Peyer's patch (tissue), 4 donors: ENCODE measurements around the gene RPS21. TPM values are rescaled to one million over a fixed set of nuclear protein-coding genes. Genes with fewer than 3 reads are reported as not detected.

ENCODE experiments used
- DNase-seq, 3 donors: peaks; one replicate each; pipeline ENCODE4 v3.0.0-alpha.2; 2017 to 2019
- H3K27ac ChIP-seq, 4 donors: fragments of 200-600 bp; sonication (generic); one replicate each; pipeline ENCODE4 v1.5.1; 2016 to 2019
- H3K27me3 ChIP-seq, 2 donors: fragments of 200-600 bp; sonication (generic); one replicate each; pipeline ENCODE4 v1.5.1; 2019
- H3K36me3 ChIP-seq, 3 donors: fragments of 200-600 bp; sonication (generic); one replicate each; pipeline ENCODE4 v1.5.1; 2016 to 2019
- H3K4me1 ChIP-seq, 4 donors: fragments of 200-600 bp; sonication (generic); one replicate each; pipeline ENCODE4 v1.5.1; 2016 to 2019
- H3K4me3 ChIP-seq, 4 donors: fragments of 200-600 bp; sonication (generic); 1 replicate in 3 of 4; 2 replicates in 1 of 4; pipeline ENCODE4 v1.5.1; 2016 to 2019; ENCODE audit warnings: mild to moderate bottlenecking in 1 of 4
- H3K9me3 ChIP-seq, 4 donors: fragments of 200-600 bp; sonication (generic); one replicate each; pipeline ENCODE4 v1.5.1; 2016 to 2019; ENCODE audit warnings: mild to moderate bottlenecking in 1 of 4
- POLR2A ChIP-seq, 2 donors: fragments of 450-650 bp; IDR thresholded peaks; one replicate each; pipeline ENCODE4 v1.5.1; 2017; ENCODE audit warnings: antibody characterized with exemption in 2 of 2, mild to moderate bottlenecking in 2 of 2, moderate library complexity in 2 of 2
- total RNA-seq, 4 donors: library from RNA; depleted of rRNA; stranded (reverse); fragments of >200 nt; gene quantifications; one replicate each; pipeline ENCODE4 v1.1.0, GENCODE V29; 2016
- TF ChIP-seq, protein P1 (sequence below), 6 experiments: fragments of 450-650 bp in 4 of 6; fragments of 200-600 bp in 2 of 6; sonication (generic) in 1 of 6; IDR thresholded peaks; one replicate each; pipeline ENCODE4 v1.5.1; 2017 to 2019; ENCODE audit warnings: antibody characterized with exemption in 6 of 6, mild to moderate bottlenecking in 3 of 6, moderate library complexity in 1 of 6

Gene RPS21
- total RNA-seq = 100 to 1,000 TPM; 507 to 769 (median 622) TPM

DNA sequence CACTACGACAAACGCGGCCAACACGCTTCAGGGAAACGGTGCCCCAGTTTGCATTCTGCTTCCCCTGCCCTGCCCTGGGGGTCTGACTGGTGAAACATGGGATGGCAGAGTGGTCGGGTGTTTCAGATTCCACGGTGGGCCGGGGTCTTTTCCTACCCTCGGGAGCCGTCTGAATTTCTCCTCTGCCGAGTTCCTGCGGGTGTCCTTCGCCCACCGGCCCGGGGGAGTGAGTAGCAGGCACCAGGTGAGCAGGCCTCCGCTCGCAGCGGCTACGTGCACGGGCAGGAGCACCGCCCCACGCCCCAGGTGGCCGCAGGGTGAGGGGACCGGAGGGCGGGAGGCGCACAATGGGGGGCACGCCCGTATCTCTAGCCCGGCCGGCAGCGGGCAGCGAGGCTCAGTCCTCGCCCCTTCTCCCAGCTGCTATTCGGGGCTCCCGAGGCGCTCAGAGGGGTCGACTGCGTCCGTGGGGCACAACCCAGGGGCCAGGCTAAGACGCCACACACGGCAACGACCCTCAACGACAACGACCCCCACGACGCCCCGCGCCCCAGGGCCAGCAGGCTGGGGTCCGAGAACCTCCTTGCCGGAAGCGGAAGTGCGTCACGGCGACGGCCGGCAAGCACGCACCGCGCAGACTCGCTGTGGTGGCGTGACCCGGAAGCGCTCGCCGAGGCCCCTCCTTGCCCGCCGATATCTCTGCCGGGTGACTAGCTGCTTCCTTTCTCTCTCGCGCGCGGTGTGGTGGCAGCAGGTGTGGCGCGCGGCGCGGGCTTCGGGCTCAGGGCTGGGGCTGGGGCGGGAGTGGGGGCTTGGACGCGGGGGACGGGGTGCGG, at the start of gene RPS21:
Gene RPS21 (plus strand): TSS at position 721 of the 836 bp plus-strand sequence. CDS start 236 bp downstream, outside the sequence.
- TF ChIP-seq, protein P1, sequence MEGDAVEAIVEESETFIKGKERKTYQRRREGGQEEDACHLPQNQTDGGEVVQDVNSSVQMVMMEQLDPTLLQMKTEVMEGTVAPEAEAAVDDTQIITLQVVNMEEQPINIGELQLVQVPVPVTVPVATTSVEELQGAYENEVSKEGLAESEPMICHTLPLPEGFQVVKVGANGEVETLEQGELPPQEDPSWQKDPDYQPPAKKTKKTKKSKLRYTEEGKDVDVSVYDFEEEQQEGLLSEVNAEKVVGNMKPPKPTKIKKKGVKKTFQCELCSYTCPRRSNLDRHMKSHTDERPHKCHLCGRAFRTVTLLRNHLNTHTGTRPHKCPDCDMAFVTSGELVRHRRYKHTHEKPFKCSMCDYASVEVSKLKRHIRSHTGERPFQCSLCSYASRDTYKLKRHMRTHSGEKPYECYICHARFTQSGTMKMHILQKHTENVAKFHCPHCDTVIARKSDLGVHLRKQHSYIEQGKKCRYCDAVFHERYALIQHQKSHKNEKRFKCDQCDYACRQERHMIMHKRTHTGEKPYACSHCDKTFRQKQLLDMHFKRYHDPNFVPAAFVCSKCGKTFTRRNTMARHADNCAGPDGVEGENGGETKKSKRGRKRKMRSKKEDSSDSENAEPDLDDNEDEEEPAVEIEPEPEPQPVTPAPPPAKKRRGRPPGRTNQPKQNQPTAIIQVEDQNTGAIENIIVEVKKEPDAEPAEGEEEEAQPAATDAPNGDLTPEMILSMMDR (IDR thresholded peaks at IDR 0.05) = peak in 3 of 6 experiments; percentile 8 to 14 (median 13)
- TF ChIP-seq POLR2A (IDR thresholded peaks at IDR 0.05) = peak; percentile 70 to 73
- peak; percentile 93 to 97 (median 96) for DNase-seq
- Histone ChIP-seq H3K27me3 (no peaks in the 10 kb centered on the region), H3K27ac (peak within 1 kb of the TSS; percentile 91 to 98 (median 95)), H3K36me3 (peaks cover 0 to 12% (median 0%) of the 10 kb centered on the region in 3 donors), H3K4me3 (peak within 1 kb of the TSS; percentile 72 to 98 (median 84)), H3K9me3 (no peaks in the 10 kb centered on the region), H3K4me1 (peaks cover 0 to 23% (median 18%) of the 10 kb centered on the region in 4 donors)

DNA sequence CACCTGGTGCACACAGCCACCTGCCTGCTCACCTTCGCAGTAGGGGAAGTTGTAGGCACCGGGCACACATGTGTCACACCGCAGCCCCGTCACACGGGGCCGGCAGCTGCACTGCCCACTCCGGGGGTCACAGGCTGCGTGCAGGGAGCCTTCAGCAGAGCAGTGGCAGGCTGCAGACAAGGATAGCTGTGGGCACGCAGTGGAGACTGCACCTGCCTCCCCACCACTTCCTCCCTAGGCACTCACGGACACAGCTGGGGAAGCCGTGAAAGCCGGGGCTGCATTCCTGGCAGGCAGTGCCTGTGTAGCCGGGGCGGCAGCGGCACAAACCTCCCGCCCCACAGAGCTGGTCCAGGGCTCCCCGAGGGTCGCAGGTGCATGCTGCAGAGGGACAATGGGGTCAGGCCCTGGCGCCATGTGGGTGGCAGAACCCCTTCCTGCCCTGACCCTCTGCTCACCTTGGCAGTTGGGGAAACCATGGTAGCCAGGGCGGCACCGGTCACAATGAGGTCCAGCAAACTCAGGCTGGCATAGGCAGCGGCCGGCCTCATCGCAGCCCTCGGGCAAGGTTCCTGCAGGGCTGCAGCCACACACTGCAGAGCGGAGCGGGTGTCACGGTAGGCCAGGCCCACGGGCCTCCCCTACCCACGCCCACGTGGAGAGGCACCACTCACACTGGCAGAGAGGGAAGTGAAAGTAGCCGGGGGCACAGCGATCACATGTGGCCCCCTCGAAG, 49.2 kb upstream of the RPS21 start:
- H3K27me3 ChIP-seq = no peaks in the 10 kb centered on the region
- H3K4me3 ChIP-seq = no peak overlapping the region
- DNase-seq = peak in 2 of 3 donors; percentile 87 to 90
- TF ChIP-seq, protein P1 (IDR thresholded peaks at IDR 0.05) = no peak
- TF ChIP-seq POLR2A (IDR thresholded peaks at IDR 0.05) = no peak
- peaks cover 0 to 13% (median 2%) of the 10 kb centered on the region in 4 donors for H3K4me1 ChIP-seq
- peak overlapping the region in 3 of 4 donors; percentile 13 to 85 (median 32) for H3K27ac ChIP-seq
- H3K9me3 ChIP-seq = no peaks in the 10 kb centered on the region
- H3K36me3 ChIP-seq = peaks cover 0 to 30% (median 0%) of the 10 kb centered on the region in 3 donors

DNA sequence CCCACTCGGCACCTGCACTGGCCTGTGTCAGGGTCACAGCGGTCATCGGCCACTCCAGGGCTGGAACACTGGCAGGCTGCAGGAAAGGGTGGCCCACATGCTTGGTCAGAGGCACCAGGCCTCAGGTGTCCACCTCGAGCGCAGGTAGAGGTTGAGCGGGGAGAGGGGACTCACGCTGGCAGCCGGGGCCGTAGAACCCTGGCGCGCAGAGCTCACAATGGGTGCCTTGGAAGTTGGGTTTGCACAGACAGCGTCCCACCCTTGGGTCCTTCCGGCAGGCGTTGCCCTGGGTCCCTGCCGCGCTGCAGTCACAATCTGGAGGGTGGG, 48.6 kb upstream of the RPS21 start:
- peaks cover 0 to 24% (median 0%) of the 10 kb centered on the region in 3 donors for H3K36me3 ChIP-seq
- TF ChIP-seq POLR2A (IDR thresholded peaks at IDR 0.05) = no peak
- TF ChIP-seq, protein P1 (IDR thresholded peaks at IDR 0.05) = no peak

DNA sequence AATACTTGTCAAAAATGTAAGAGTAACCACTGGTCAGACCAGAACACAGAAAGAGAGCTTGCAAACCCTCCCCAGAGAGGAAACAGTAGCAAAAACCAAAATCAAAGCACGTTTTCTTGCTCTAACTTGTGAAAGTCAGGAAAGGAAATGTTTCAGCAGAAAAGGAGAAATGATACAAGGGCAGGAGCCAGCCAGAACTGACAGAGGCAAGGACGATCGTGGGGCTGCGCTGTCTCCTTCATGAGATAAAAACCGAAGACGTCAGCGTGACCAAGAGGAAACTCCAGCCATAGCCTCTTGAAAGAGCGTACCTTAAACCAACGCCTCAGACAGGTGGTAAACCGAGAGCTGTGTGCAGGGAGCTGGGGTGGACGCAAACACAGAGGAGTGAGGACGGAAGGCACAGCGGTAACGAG, 47.2 kb upstream of the RPS21 start:
- H3K9me3 ChIP-seq = no peaks in the 10 kb centered on the region
- peak overlapping the region in 2 of 4 donors; percentile 75 to 85 for H3K27ac ChIP-seq
- H3K4me1 ChIP-seq = peaks cover 0 to 13% (median 2%) of the 10 kb centered on the region in 4 donors
- DNase-seq = peak in 2 of 3 donors; percentile 81 to 83
- TF ChIP-seq POLR2A (IDR thresholded peaks at IDR 0.05) = no peak
- TF ChIP-seq, protein P1 (IDR thresholded peaks at IDR 0.05) = no peak
- H3K27me3 ChIP-seq = no peaks in the 10 kb centered on the region
- peak overlapping the region in 2 of 4 donors; percentile 15 to 20 for H3K4me3 ChIP-seq
- H3K36me3 ChIP-seq = peaks cover 0 to 21% (median 0%) of the 10 kb centered on the region in 3 donors

More for the DNA sequence above, 48.6 kb upstream of the RPS21 start:
- peak overlapping the region in 3 of 4 donors; percentile 13 to 85 (median 32) for H3K27ac ChIP-seq
- H3K27me3 ChIP-seq = no peaks in the 10 kb centered on the region
- no peak overlapping the region for H3K4me3 ChIP-seq
- H3K9me3 ChIP-seq = no peaks in the 10 kb centered on the region
- no peak for DNase-seq
- peaks cover 0 to 13% (median 2%) of the 10 kb centered on the region in 4 donors for H3K4me1 ChIP-seq

DNA sequence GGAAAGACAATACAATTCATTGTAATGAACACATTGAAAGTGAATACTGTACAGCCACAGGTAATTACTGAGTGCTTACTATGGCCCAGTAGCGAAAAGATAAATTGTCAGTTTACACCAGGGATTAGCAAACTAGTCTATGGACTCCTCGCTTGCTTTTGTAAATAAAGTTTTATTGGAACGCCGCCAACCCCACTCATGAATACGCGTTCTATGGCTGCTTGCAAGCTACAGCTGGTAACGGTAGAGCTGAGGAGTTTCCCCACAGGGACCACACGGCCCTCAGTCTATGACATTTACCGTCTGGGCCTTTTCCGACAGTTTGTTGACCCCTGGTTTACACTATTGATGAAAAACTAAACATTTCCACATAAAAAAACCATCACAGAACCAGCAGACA, 44.0 kb upstream of the RPS21 start:
- Histone ChIP-seq H3K36me3 (peaks cover 0 to 5% (median 0%) of the 10 kb centered on the region in 3 donors), H3K9me3 (no peaks in the 10 kb centered on the region), H3K27ac (peak overlapping the region in 1 of 4 donors; percentile 56), H3K4me1 (peaks cover 0 to 4% (median 0%) of the 10 kb centered on the region in 4 donors), H3K4me3 (no peak overlapping the region), H3K27me3 (no peaks in the 10 kb centered on the region)
- no peak for DNase-seq
- TF ChIP-seq, protein P1 (IDR thresholded peaks at IDR 0.05) = no peak
